H9 (cell line): ENCODE data around the gene GAK. TPM values are rescaled to one million over a fixed set of nuclear protein-coding genes. Genes with fewer than 3 reads are reported as not detected.
A peak's percentile ranks its signal among the peaks of the same experiment; 100 is the strongest.

Experiments used
- DNase-seq: peaks from one replicate; pipeline ENCODE4 v3.0.0-alpha.2; 2017
- H2AFZ ChIP-seq: one replicate; pipeline ENCODE4 v1.6.1; 2013; ENCODE audit warnings: mild to moderate bottlenecking, low read length, control low read depth, moderate library complexity
- H2AK5ac ChIP-seq: 2 replicates; pipeline ENCODE4 v1.6.1; 2013; ENCODE audit warnings: low read length, control low read depth, mixed read lengths; ENCODE audit not compliant: insufficient read length
- H2BK120ac ChIP-seq: one replicate; pipeline ENCODE4 v1.6.1; 2013; ENCODE audit warnings: low read depth, mild to moderate bottlenecking, low read length, control low read depth, inconsistent platforms; ENCODE audit not compliant: poor library complexity, severe bottlenecking
- H2BK12ac ChIP-seq: 2 replicates; pipeline ENCODE4 v1.6.1; 2013; ENCODE audit warnings: low read length, control low read depth, mixed read lengths, low read depth; ENCODE audit not compliant: insufficient read length
- H2BK15ac ChIP-seq: 2 replicates; pipeline ENCODE4 v1.6.1; 2013; ENCODE audit warnings: low read depth, low read length, control low read depth
- H2BK20ac ChIP-seq: one replicate; pipeline ENCODE4 v1.6.1; 2013; ENCODE audit warnings: low read depth, mild to moderate bottlenecking, low read length, control low read depth, inconsistent platforms; ENCODE audit not compliant: poor library complexity, severe bottlenecking
- H2BK5ac ChIP-seq: 2 replicates; pipeline ENCODE4 v1.6.1; 2013; ENCODE audit warnings: low read length, control low read depth, mixed read lengths; ENCODE audit not compliant: insufficient read length
- H3K14ac ChIP-seq: 2 replicates; pipeline ENCODE4 v1.6.1; 2013; ENCODE audit warnings: low read length, control low read depth; ENCODE audit not compliant: insufficient read depth
- H3K18ac ChIP-seq: 2 replicates; pipeline ENCODE4 v1.6.1; 2013; ENCODE audit warnings: low read depth, mild to moderate bottlenecking, mixed read lengths, low read length, control low read depth; ENCODE audit not compliant: insufficient read length
- H3K23ac ChIP-seq: 2 replicates; pipeline ENCODE4 v1.6.1; 2013; ENCODE audit warnings: low read length, control low read depth, mixed read lengths, low read depth; ENCODE audit not compliant: insufficient read length
- H3K23me2 ChIP-seq: 2 replicates; pipeline ENCODE4 v1.6.1; 2013; ENCODE audit warnings: low read depth, mild to moderate bottlenecking, mixed read lengths, low read length, control low read depth; ENCODE audit not compliant: insufficient read length, poor library complexity, severe bottlenecking
- H3K27ac ChIP-seq: 2 replicates; pipeline ENCODE4 v1.5.1; 2013; ENCODE audit warnings: low read length, control low read depth, mixed read lengths, low read depth; ENCODE audit not compliant: insufficient read length
- H3K27me3 ChIP-seq: 2 replicates; pipeline ENCODE4 v1.6.1; 2013; ENCODE audit warnings: low read length, control low read depth, inconsistent platforms; ENCODE audit not compliant: insufficient read depth
- H3K4ac ChIP-seq: 2 replicates; pipeline ENCODE4 v1.6.1; 2013; ENCODE audit warnings: low read depth, mild to moderate bottlenecking, control low read depth, inconsistent platforms, low read length, moderate library complexity
- H3K4me1 ChIP-seq: 2 replicates; pipeline ENCODE4 v1.6.1; 2013; ENCODE audit warnings: low read length, control low read depth, inconsistent platforms; ENCODE audit not compliant: insufficient read depth
- H3K4me2 ChIP-seq: 2 replicates; pipeline ENCODE4 v1.6.1; 2013; ENCODE audit warnings: low read length, control low read depth, mixed read lengths; ENCODE audit not compliant: insufficient read length, insufficient read depth
- H3K56ac ChIP-seq: 2 replicates; pipeline ENCODE4 v1.6.1; 2013; ENCODE audit warnings: low read depth, mild to moderate bottlenecking, mixed read lengths, low read length, control low read depth; ENCODE audit not compliant: insufficient read length
- H3K79me1 ChIP-seq: 2 replicates; pipeline ENCODE4 v1.6.1; 2013; ENCODE audit warnings: low read depth, mild to moderate bottlenecking, moderate library complexity, low read length, control low read depth, inconsistent platforms; ENCODE audit not compliant: insufficient read depth, poor library complexity, severe bottlenecking
- H3K79me2 ChIP-seq: 2 replicates; pipeline ENCODE4 v1.6.1; 2013; ENCODE audit warnings: low read length, control low read depth, inconsistent platforms; ENCODE audit not compliant: insufficient read depth
- H3K9ac ChIP-seq: 2 replicates; pipeline ENCODE4 v1.6.1; 2013; ENCODE audit warnings: low read length, control low read depth, mixed read lengths; ENCODE audit not compliant: insufficient read length; ENCODE audit errors: extremely low read depth
- H3K9me3 ChIP-seq: one replicate; pipeline ENCODE4 v1.6.1; 2013; ENCODE audit warnings: low read depth, low read length, inconsistent platforms; ENCODE audit not compliant: control insufficient read depth
- H3T11ph ChIP-seq: one replicate; pipeline ENCODE4 v1.6.1; 2013; ENCODE audit warnings: mild to moderate bottlenecking, low read length, control low read depth, inconsistent platforms
- H4K20me1 ChIP-seq: one replicate; pipeline ENCODE4 v1.6.1; 2013; ENCODE audit not compliant: control insufficient read depth, insufficient read length, insufficient read depth
- H4K5ac ChIP-seq: 2 replicates; pipeline ENCODE4 v1.6.1; 2013; ENCODE audit warnings: low read depth, mild to moderate bottlenecking, mixed read lengths, low read length, control low read depth; ENCODE audit not compliant: insufficient read length
- H4K8ac ChIP-seq: replicated peaks from 2 replicates; pipeline ENCODE4 v1.6.1; 2013; ENCODE audit warnings: low read length, control low read depth, mixed read lengths, low read depth; ENCODE audit not compliant: insufficient read length
- H4K91ac ChIP-seq: 2 replicates; pipeline ENCODE4 v1.6.1; 2013; ENCODE audit warnings: low read depth, mild to moderate bottlenecking, moderate library complexity, mixed read lengths, low read length, control low read depth; ENCODE audit not compliant: insufficient read length
- H3K27ac Mint-ChIP-seq, 3 experiments: 2 replicates in 2 of 3; 3 replicates in 1 of 3; pipeline ENCODE4 v1.8.0; 2020 to 2021; ENCODE audit warnings: mixed read lengths in 3 of 3, mild to moderate bottlenecking in 1 of 3, moderate library complexity in 1 of 3
- H3K27me3 Mint-ChIP-seq: 2 replicates; pipeline ENCODE4 v1.8.0; 2021; ENCODE audit warnings: low read depth, mild to moderate bottlenecking, moderate library complexity, mixed read lengths
- H3K36me3 Mint-ChIP-seq, 3 experiments: 2 replicates in 2 of 3; 3 replicates in 1 of 3; pipeline ENCODE4 v1.8.0; 2020 to 2021; ENCODE audit warnings: low read depth in 3 of 3, mixed read lengths in 3 of 3; ENCODE audit not compliant: insufficient read depth in 1 of 3
- H3K4me1 Mint-ChIP-seq, 2 experiments: 2 replicates each; pipeline ENCODE4 v1.8.0; 2020; ENCODE audit warnings: mixed read lengths in 2 of 2
- H3K4me3 Mint-ChIP-seq, 2 experiments: 2 replicates in 1 of 2; 3 replicates in 1 of 2; pipeline ENCODE4 v1.8.0; 2020 to 2021; ENCODE audit warnings: mild to moderate bottlenecking in 2 of 2, mixed read lengths in 2 of 2, moderate library complexity in 1 of 2
- H3K9me3 Mint-ChIP-seq, 2 experiments: 2 replicates in 1 of 2; 3 replicates in 1 of 2; pipeline ENCODE4 v1.8.0; 2020; ENCODE audit warnings: mild to moderate bottlenecking in 2 of 2, mixed read lengths in 2 of 2, moderate library complexity in 1 of 2
- CTCF ChIP-seq: fragments of 200-600 bp; sonication (generic); conservative IDR thresholded peaks from 3 replicates; pipeline ENCODE4 v1.8.0; 2021; ENCODE audit warnings: antibody characterized with exemption, mild to moderate bottlenecking
- WGBS: extraction: QIAGEN DNeasy Blood & Tissue Kit; methylation state at CpG from one replicate; pipeline ENCODE4 v1.1.7; 2013; ENCODE audit warnings: missing lambda C conversion rate, low lambda C conversion rate, mixed read lengths; ENCODE audit not compliant: insufficient read length; ENCODE audit errors: extremely low coverage; 5-methylcytosine and 5-hydroxymethylcytosine counted together
- total RNA-seq: library from RNA; stranded (reverse); gene quantifications from 2 replicates; pipeline ENCODE4 v1.2.1, GENCODE V29; 2021

The GAK gene
- total RNA-seq, 1 experiment from 2014 or later: 80.7 TPM

DNA sequence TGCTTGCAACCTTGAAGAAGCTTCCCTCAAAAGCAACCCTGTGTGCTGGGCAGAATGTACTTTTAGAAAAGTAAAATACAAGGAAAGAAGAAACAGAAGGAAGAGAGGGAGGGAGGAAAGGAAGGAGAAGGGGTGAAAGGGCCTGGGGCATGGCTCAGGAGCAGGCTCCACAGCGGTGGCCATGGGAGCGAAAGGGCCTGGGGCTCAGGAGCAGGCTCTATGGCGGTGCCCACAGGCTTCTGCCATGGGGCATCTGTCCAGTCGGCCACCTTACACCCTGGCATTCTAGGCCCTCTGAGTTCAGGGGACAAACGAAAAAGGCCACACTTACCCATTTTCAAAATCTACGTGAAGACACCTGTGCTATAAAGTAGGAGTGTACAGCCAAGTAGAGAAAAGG, 31.4 kb downstream of the GAK start:
- H2BK5ac ChIP-seq: no peak overlapping the region
- peaks cover 0 to 3% of the 10 kb centered on the region in 2 experiments; a peak in 2 of 4 replicates for H3K4me1 Mint-ChIP-seq
- no peak overlapping the region for H3K4me3 Mint-ChIP-seq
- H3K18ac ChIP-seq: no peak overlapping the region
- no peaks in the 10 kb centered on the region for H4K20me1 ChIP-seq
- H3T11ph ChIP-seq: no peak overlapping the region
- H3K27ac Mint-ChIP-seq: peak overlapping the region in 1 of 3 experiments; percentile 85; a peak in 1 of 7 replicates
- no peak overlapping the region for H3K23ac ChIP-seq
- DNase-seq: no peak
- no peak overlapping the region for H4K8ac ChIP-seq
- H2BK120ac ChIP-seq: no peak overlapping the region
- no peak for TF ChIP-seq CTCF
- H3K27me3 Mint-ChIP-seq: no peaks in the 10 kb centered on the region
- no peaks in the 10 kb centered on the region for H3K9me3 ChIP-seq
- no peaks in the 10 kb centered on the region for H3K79me1 ChIP-seq
- H4K5ac ChIP-seq: no peak overlapping the region
- no peak overlapping the region for H3K9ac ChIP-seq
- no peaks in the 10 kb centered on the region for H3K27me3 ChIP-seq
- H3K4ac ChIP-seq: no peak overlapping the region
- no peak overlapping the region for H2AFZ ChIP-seq
- H3K23me2 ChIP-seq: no peaks in the 10 kb centered on the region
- no peak overlapping the region for H3K27ac ChIP-seq
- no peaks in the 10 kb centered on the region for H3K4me1 ChIP-seq
- H2BK12ac ChIP-seq: no peak overlapping the region
- no peak overlapping the region for H3K14ac ChIP-seq
- WGBS: no CpG with 5 or more reads among the region's 6 CpGs
- no peak overlapping the region for H2AK5ac ChIP-seq
- peaks cover 0 to 3% of the 10 kb centered on the region in 2 experiments; a peak in 3 of 5 replicates for H3K9me3 Mint-ChIP-seq
- H2BK15ac ChIP-seq: no peak overlapping the region
- H3K79me2 ChIP-seq: no peaks in the 10 kb centered on the region
- no peak overlapping the region for H3K4me2 ChIP-seq
- peaks cover 6 to 44% (median 26%) of the 10 kb centered on the region in 3 experiments for H3K36me3 Mint-ChIP-seq
- no peak overlapping the region for H3K56ac ChIP-seq
- no peak overlapping the region for H4K91ac ChIP-seq
- H2BK20ac ChIP-seq: no peak overlapping the region
